GM18867 (cell line): ENCODE results near the gene NUDT13.
"Not testable (repeated sequence)": the region's sequence is repeated elsewhere in the genome, so short reads cannot be mapped to it uniquely, and the experiment has no call there.

Experiments
- ATAC-seq: cut with Tn5 transposase; IDR thresholded peaks from one replicate; pipeline ENCODE4 v1.9.1; 2021; ENCODE audit warnings: mild to moderate bottlenecking, moderate library complexity; ENCODE audit not compliant: unreplicated experiment

The NUDT13 gene

DNA sequence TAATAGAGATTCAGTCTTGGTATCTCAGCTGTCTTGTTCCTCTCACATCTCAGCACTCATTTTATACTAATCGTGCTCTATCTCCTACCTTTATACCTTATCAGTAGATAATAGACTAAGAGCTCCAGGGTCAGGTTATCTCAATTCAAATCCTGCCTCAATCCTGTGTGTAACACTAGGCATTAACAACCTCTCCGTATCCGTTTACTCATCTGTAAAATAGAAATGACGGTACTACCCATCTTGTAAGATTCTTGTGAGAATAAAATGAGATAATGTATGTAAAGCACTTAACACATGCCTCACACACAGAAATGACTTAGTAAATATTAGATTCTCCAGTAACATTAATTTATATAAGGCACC is 13.0 kb upstream of the NUDT13 start:
- ATAC-seq: peak; percentile 1

- no peak for ATAC-seq
Measured at GRCh38 chr10:73099141-73099540, 11.1 kb upstream of the NUDT13 start.

DNA sequence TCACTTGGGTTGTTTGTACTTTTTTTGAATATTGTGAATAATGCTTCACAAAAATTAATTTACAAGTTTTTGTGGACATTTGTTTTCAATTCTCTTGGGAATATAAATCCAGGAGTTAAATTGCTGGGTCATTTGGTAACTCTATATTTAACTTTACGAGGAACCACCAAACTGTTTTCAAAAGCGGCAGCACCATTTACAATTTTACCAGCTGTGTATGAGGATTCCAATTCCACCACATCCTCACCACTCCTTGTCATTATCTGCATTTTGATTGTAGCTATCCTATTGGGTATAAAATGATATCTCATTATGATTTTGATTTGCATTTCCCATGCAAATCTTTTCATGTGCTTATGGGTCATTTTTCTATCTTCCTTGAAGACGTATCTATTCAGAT is 4.0 kb upstream of the NUDT13 start:
- no peak for ATAC-seq

GRCh38 chr10:73109248-73109652 is 1.0 kb upstream of the NUDT13 start:
- ATAC-seq: not testable (repeated sequence)

- not testable (repeated sequence) for ATAC-seq
Measured at GRCh38 chr10:73112032-73112431, 1.8 kb downstream of the NUDT13 start.

- ATAC-seq: no peak
Measured at GRCh38 chr10:73113551-73113950, 3.3 kb downstream of the NUDT13 start.

DNA sequence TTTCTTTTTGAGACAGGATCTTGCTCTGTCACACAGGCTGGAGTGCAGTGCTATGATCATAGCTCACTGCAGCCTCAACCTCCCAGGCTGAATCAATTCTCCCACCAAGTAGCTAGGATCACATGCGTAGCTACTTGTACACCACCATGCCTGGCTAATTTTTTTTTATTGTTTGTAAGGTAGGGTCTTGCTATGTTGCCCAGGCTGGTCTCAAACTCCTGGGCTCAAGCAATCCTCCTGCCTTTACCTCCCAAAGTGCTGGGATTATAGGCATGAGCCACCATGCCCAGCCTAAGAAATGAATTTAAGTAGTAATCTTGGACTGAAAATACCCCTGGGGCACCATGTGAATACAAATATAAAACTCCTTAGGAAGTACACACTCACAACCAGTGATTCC is 5.8 kb downstream of the NUDT13 start:
- ATAC-seq: no peak

- peak; percentile 83 for ATAC-seq
Measured at GRCh38 chr10:73117976-73118743, 7.9 kb downstream of the NUDT13 start.

- ATAC-seq: no peak
Measured at GRCh38 chr10:73119457-73119856, 9.2 kb downstream of the NUDT13 start.

GRCh38 chr10:73119952-73120351 is 9.7 kb downstream of the NUDT13 start:
- no peak for ATAC-seq

- ATAC-seq: no peak
Measured at GRCh38 chr10:73126343-73126742, 16.1 kb downstream of the NUDT13 start.

DNA sequence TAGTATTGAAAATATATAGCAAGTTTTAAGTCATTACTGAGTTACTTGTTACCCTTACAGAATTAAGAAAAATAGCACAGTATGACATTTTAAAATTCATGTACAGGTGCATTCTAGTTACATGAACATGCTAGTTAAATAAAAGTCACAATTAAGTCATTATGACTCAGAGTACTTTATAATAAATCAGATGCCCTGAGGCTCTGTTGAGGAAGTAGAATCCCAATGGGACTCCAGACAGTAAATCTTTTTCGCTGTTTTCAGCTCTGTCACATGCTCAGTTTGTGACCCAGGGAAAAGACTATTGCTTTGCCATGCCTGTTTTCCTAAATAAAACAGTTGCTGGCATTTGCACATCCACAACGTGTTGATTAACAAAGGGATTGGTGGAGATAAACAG is 21.0 kb downstream of the NUDT13 start:
- no peak for ATAC-seq

DNA sequence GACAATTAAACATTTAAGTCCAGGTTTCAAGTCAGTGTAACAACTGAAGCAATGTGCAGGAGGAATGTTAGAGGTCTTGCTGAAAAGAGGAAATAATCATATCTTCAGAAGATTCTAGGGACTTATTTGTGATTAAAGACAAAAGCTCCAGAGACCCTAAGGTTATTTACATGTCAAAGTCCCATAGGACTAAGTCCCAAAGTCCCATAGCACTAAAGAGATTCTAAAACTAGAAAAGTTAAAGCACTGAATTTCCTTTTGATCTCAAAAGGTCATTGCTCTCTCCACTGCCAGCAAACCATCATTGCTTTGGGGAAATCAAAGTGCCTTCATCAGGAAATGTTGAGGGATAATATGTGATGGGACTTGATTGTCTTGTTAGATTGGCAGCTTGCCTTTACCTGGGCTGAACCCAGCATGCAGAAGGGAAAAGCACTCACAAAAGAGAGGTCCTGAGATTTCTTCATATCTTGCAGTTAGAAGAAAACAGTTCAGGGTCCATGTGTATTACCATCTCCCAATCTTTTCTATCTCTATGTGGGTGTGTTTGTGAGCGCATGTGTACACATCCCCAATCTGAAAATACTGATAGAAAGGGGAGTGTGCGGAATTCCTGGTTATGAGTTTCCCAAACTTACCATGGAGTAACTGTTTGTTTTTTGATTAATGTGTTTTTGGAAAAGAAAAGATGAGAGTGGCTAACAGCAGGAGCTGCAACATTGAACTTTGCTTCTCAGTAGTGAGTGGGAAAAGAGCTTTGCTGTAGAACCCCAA is 21.8 kb downstream of the NUDT13 start:
- ATAC-seq: no peak

GRCh38 chr10:73134727-73135126 is 24.5 kb downstream of the NUDT13 start:
- ATAC-seq: no peak

DNA sequence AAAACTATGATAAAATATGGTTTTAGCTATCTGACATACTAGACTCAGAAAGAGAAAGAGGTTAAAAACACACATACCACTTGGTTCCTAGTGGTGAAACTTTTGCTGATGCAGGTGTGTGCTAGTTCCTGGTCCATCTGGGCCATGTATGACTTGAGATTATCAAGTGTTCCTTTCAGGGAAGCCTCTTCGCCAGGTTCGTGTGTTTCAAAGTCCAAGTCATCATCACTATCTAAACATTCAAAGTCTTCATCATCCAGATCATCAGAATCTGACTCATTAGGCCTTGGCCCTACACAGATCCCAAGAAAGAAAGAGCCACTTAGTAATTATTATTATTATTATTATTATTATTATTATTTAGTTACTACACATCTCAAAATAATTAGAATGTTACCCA is 26.4 kb downstream of the NUDT13 start:
- ATAC-seq: no peak

- ATAC-seq: no peak
Measured at GRCh38 chr10:73139251-73139650, 29.0 kb downstream of the NUDT13 start.

- no peak for ATAC-seq
Measured at GRCh38 chr10:73141603-73142002, 31.3 kb downstream of the NUDT13 start.

DNA sequence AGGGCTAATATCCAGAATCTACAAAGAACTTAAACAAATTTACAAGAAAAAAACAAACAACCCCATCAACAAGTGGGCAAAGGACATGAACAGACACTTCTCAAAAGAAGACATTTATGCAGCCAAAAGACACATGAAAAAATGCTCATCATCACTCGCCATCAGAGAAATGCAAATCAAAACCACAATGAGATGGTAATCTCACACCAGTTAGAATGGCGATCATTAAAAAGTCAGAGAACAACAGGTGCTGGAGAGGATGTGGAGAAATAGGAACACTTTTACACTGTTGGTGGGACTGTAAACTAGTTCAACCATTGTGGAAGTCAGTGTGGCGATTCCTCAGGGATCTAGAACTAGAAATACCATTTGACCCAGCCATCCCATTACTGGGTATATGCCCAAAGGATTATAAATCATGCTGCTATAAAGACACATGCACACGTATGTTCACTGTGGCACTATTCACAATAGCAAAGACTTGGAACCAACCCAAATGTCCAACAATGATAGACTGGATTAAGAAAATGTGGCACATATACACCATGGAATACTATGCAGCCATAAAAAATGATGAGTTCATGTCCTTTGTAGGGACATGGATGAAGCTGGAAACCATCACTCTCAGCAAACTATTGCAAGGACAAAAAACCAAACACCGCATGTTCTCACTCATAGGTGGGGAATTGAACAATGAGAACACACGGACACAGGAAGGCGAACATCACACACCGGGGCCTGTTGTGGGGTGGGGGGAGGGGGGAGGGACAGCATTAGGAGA is 40.6 kb downstream of the NUDT13 start:
- not testable (repeated sequence) for ATAC-seq

DNA sequence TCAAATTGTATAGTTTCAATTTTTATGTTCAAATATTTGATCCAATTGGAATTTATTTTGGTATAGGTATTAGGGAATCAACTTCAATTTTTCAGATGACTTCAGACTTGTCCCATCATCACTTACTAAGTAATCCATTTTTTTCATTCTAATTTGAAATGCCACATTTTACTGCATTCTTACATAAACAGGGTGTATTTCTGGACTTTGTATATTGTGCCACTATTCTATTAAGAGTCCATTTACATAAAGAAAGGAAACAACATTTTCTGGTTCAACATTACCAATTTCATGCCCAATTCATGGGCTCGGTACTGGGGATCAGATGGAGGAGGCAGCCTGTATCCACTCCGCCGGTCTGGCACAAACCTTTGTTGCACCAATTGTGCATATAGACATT is 41.8 kb downstream of the NUDT13 start:
- ATAC-seq: no peak

DNA sequence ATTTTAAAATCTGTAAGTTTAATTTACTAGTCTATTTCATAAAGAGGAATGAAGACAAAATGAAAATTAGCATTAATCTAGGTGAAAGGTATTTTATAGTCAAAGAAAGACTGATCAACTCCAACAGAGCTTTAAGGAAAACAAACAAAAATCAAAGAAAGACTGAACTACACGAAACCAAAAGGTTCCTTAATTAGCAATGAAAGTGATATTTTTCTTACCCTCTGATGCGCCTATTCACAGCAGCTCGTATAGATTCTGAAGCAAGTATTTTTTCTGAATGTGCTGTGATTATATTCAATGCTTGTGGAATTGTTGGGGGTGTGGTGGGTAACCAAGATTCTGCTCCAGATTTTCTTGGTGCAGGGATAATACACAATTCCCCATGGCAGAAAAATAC is 45.8 kb downstream of the NUDT13 start:
- ATAC-seq: no peak

- ATAC-seq: no peak
Measured at GRCh38 chr10:73159038-73159648, 48.9 kb downstream of the NUDT13 start.
